Spinal cord (tissue), 4 donors: ENCODE results near the gene CEP20. TPM values are rescaled to one million over a fixed set of nuclear protein-coding genes. Genes with fewer than 3 reads are reported as not detected.

Source experiments
- polyA plus RNA-seq, 2 donors: library from polyadenylated mRNA; unstranded; fragments of 120-200 nt; gene quantifications; one replicate each; pipeline ENCODE4 v1.2.1, GENCODE V29; 2013; ENCODE audit not compliant: insufficient read length in 2 of 2
- small RNA-seq: library from RNA; depleted of rRNA; stranded (forward); fragments of <200 nt; gene quantifications from one replicate; pipeline ENCODE3, GENCODE V24; 2014; ENCODE audit warnings: low replicate concordance
- total RNA-seq, 2 donors: library from RNA; depleted of rRNA in 1 of 2; stranded (reverse); fragments of 120-200 nt in 1 of 2; fragments of >200 nt in 1 of 2; gene quantifications; one replicate each; pipeline versions ENCODE4 v1.2.3 to v1.2.4, GENCODE V29; 2013 to 2014

The CEP20 gene
- total and polyA plus RNA-seq, 4 donors: 23.2 to 36.3 (median 25.9) TPM

Small RNA genes lying within 50 kb of the gene (small RNA-seq; reads per million reads assigned to genes)
- gene RNU6-213P: not detected

Other genes with a start within 250 kb of the CEP20 start
- gene MARF1, start 245.4 kb downstream of the CEP20 start, total RNA-seq: 10 to 100 TPM; 21.8 to 28.6 TPM
- 10 to 100 TPM; 37.8 to 41.8 TPM for gene MARF1, start 245.4 kb downstream of the CEP20 start, polyA plus RNA-seq
- gene NDE1, start 238.4 kb downstream of the CEP20 start, total RNA-seq: 10 to 100 TPM; 19.4 to 26.7 TPM
- gene NDE1, start 238.4 kb downstream of the CEP20 start, polyA plus RNA-seq: 10 to 100 TPM; 33.5 to 36.6 TPM
- gene MYH11, start 31.6 kb downstream of the CEP20 start, total RNA-seq: 10 to 100 TPM in 1 of 2 donors, 1 to 10 TPM in 1; 3.6 to 10.6 TPM
- 1 to 10 TPM in 1 of 2 donors, under 1 TPM in 1; 0.93 to 3.4 TPM for gene MYH11, start 31.6 kb downstream of the CEP20 start, polyA plus RNA-seq
- gene ABCC1, start 61.0 kb upstream of the CEP20 start, total RNA-seq: 10 to 100 TPM in 1 of 2 donors, 1 to 10 TPM in 1; 8.6 to 13.8 TPM
- gene ABCC1, start 61.0 kb upstream of the CEP20 start, polyA plus RNA-seq: 10 to 100 TPM; 12.9 to 15.5 TPM